Neural progenitor cell (in vitro differentiated cells): ENCODE data around the gene SLC7A10. TPM values are rescaled to one million over a fixed set of nuclear protein-coding genes. Genes with fewer than 3 reads are reported as not detected.

Source experiments
- DNase-seq: peaks from one replicate; pipeline ENCODE4 v3.0.0-alpha.2; 2016; ENCODE audit warnings: low spot score
- H2AFZ ChIP-seq: fragments of 200-600 bp; sonication (generic); replicated peaks from 2 replicates; pipeline ENCODE4 v1.6.1; 2016; ENCODE audit warnings: antibody characterized with exemption
- H3F3A ChIP-seq: fragments of 200-600 bp; sonication (generic); 2 replicates; pipeline ENCODE4 v1.6.1; 2016; ENCODE audit warnings: antibody characterized with exemption, low read depth
- H3K27ac ChIP-seq: fragments of 200-600 bp; sonication (generic); 2 replicates; pipeline ENCODE4 v1.5.1; 2016; ENCODE audit warnings: mild to moderate bottlenecking
- H3K27me3 ChIP-seq: fragments of 200-600 bp; sonication (generic); 2 replicates; pipeline ENCODE4 v1.6.1; 2016; ENCODE audit warnings: mild to moderate bottlenecking, moderate library complexity
- H3K36me3 ChIP-seq: fragments of 200-600 bp; sonication (generic); 2 replicates; pipeline ENCODE4 v1.5.1; 2016
- H3K4me1 ChIP-seq: fragments of 200-600 bp; sonication (generic); 2 replicates; pipeline ENCODE4 v1.6.1; 2016; ENCODE audit warnings: mixed run types
- H3K4me2 ChIP-seq: fragments of 200-600 bp; sonication (generic); 2 replicates; pipeline ENCODE4 v1.6.1; 2016
- H3K4me3 ChIP-seq: fragments of 200-600 bp; sonication (generic); 2 replicates; pipeline ENCODE4 v1.5.1; 2016
- H3K79me2 ChIP-seq: fragments of 200-600 bp; sonication (generic); 2 replicates; pipeline ENCODE4 v1.6.1; 2016; ENCODE audit warnings: low read depth
- H3K9ac ChIP-seq: fragments of 200-600 bp; sonication (generic); 2 replicates; pipeline ENCODE4 v1.6.1; 2016
- H3K9me3 ChIP-seq: fragments of 200-600 bp; sonication (generic); 2 replicates; pipeline ENCODE4 v1.5.1; 2016; ENCODE audit warnings: low read depth
- H4K20me1 ChIP-seq: fragments of 200-600 bp; sonication (generic); 2 replicates; pipeline ENCODE4 v1.6.1; 2016; ENCODE audit warnings: low read depth
- H3K27ac Mint-ChIP-seq: 3 replicates; pipeline ENCODE4 v1.8.0; 2021; ENCODE audit warnings: mixed read lengths
- H3K27me3 Mint-ChIP-seq: 2 replicates; pipeline ENCODE4 v1.8.0; 2022; ENCODE audit warnings: low read depth, mild to moderate bottlenecking, inconsistent platforms, moderate library complexity, mixed read lengths; ENCODE audit not compliant: insufficient read depth
- H3K36me3 Mint-ChIP-seq: 3 replicates; pipeline ENCODE4 v1.8.0; 2021; ENCODE audit warnings: mixed read lengths
- H3K4me1 Mint-ChIP-seq: 3 replicates; pipeline ENCODE4 v1.8.0; 2021; ENCODE audit warnings: mixed read lengths
- H3K4me3 Mint-ChIP-seq: 3 replicates; pipeline ENCODE4 v1.8.0; 2021; ENCODE audit warnings: mild to moderate bottlenecking, moderate library complexity, mixed read lengths
- H3K9me3 Mint-ChIP-seq: 3 replicates; pipeline ENCODE4 v1.8.0; 2020; ENCODE audit warnings: mixed read lengths
- CTCF ChIP-seq: fragments of 200-600 bp; sonication (generic); IDR thresholded peaks from 2 replicates; pipeline ENCODE4 v1.5.1; 2017; ENCODE audit warnings: antibody characterized with exemption, mild to moderate bottlenecking
- EZH2 ChIP-seq: fragments of 200-600 bp; sonication (generic); IDR thresholded peaks from 2 replicates; pipeline ENCODE4 v1.6.1; 2017; ENCODE audit warnings: antibody characterized with exemption, mild to moderate bottlenecking, moderate library complexity
- EZH2phosphoT487 ChIP-seq: fragments of 200-600 bp; sonication (generic); IDR thresholded peaks from 2 replicates; pipeline ENCODE4 v1.6.1; 2017; ENCODE audit warnings: antibody characterized with exemption
- total RNA-seq: library from RNA; depleted of rRNA; stranded (reverse); fragments of >200 nt; gene quantifications from 2 replicates; pipeline ENCODE4 v1.2.3, GENCODE V29; 2015; ENCODE audit warnings: low replicate concordance

The SLC7A10 gene
- total RNA-seq, 1 donor from 2014 or later = 0.79 TPM

GRCh38 chr19:33174186-33174585 lies 51.5 kb downstream of the SLC7A10 start:
- H2AFZ ChIP-seq = no peak overlapping the region
- no peak overlapping the region for H3K27ac Mint-ChIP-seq
- no peak for TF ChIP-seq EZH2phosphoT487
- peaks cover 14% of the 10 kb centered on the region for H3K4me1 ChIP-seq
- H3K27ac ChIP-seq = no peak overlapping the region
- no peak overlapping the region for H3K4me3 Mint-ChIP-seq
- H3K4me3 ChIP-seq = no peak overlapping the region
- H3K4me1 Mint-ChIP-seq = peaks cover 38% of the 10 kb centered on the region
- peaks cover 3% of the 10 kb centered on the region for H3K36me3 Mint-ChIP-seq
- H3K79me2 ChIP-seq = peaks cover 9% of the 10 kb centered on the region
- no peak overlapping the region for H3K9ac ChIP-seq
- H3K27me3 ChIP-seq = peaks cover 12% of the 10 kb centered on the region
- H4K20me1 ChIP-seq = no peaks in the 10 kb centered on the region
- H3K9me3 Mint-ChIP-seq = peaks cover 5% of the 10 kb centered on the region
- peaks cover 13% of the 10 kb centered on the region for H3K27me3 Mint-ChIP-seq
- DNase-seq = no peak
- peaks cover 20% of the 10 kb centered on the region for H3F3A ChIP-seq
- H3K9me3 ChIP-seq = no peaks in the 10 kb centered on the region
- H3K36me3 ChIP-seq = no peaks in the 10 kb centered on the region
- no peak overlapping the region for H3K4me2 ChIP-seq

- H3K4me1 ChIP-seq = peaks cover 10% of the 10 kb centered on the region
- Mint-ChIP-seq H3K4me3 (no peak overlapping the region), H3K9me3 (peaks cover 24% of the 10 kb centered on the region), H3K27me3 (peaks cover 9% of the 10 kb centered on the region), H3K27ac (no peak overlapping the region), H3K36me3 (peaks cover 5% of the 10 kb centered on the region), H3K4me1 (peaks cover 29% of the 10 kb centered on the region)
- no peaks in the 10 kb centered on the region for H4K20me1 ChIP-seq
- no peak for DNase-seq
- H3K4me3 ChIP-seq = no peak overlapping the region
- no peaks in the 10 kb centered on the region for H3K27me3 ChIP-seq
- H3F3A ChIP-seq = peaks cover 7% of the 10 kb centered on the region
- H3K9me3 ChIP-seq = no peaks in the 10 kb centered on the region
- no peak for TF ChIP-seq EZH2
- TF ChIP-seq EZH2phosphoT487 = no peak
- TF ChIP-seq CTCF = no peak
- no peaks in the 10 kb centered on the region for H3K36me3 ChIP-seq
- H3K9ac ChIP-seq = no peak overlapping the region
- no peak overlapping the region for H3K4me2 ChIP-seq
- H3K79me2 ChIP-seq = peaks cover 9% of the 10 kb centered on the region
- H2AFZ ChIP-seq = no peak overlapping the region
- H3K27ac ChIP-seq = no peak overlapping the region
These were observed 53.7 kb downstream of the SLC7A10 start for GRCh38 chr19:33171916-33172359.

GRCh38 chr19:33171222-33171795 lies 54.3 kb downstream of the SLC7A10 start:
- Histone ChIP-seq H3K9ac (no peak overlapping the region), H3K4me3 (no peak overlapping the region), H3K4me2 (no peak overlapping the region), H3K9me3 (no peaks in the 10 kb centered on the region), H3K27me3 (no peaks in the 10 kb centered on the region), H3K4me1 (peaks cover 10% of the 10 kb centered on the region), H4K20me1 (no peaks in the 10 kb centered on the region), H3K27ac (no peak overlapping the region), H3K36me3 (no peaks in the 10 kb centered on the region), H3F3A (peaks cover 4% of the 10 kb centered on the region), H2AFZ (no peak overlapping the region), H3K79me2 (peaks cover 9% of the 10 kb centered on the region)
- no peak for DNase-seq
- TF ChIP-seq CTCF (no peak), EZH2 (no peak), EZH2phosphoT487 (no peak)
- no peak overlapping the region for H3K27ac Mint-ChIP-seq
- H3K4me1 Mint-ChIP-seq = peaks cover 26% of the 10 kb centered on the region
- H3K9me3 Mint-ChIP-seq = peaks cover 21% of the 10 kb centered on the region
- H3K36me3 Mint-ChIP-seq = peaks cover 2% of the 10 kb centered on the region
- peaks cover 5% of the 10 kb centered on the region for H3K27me3 Mint-ChIP-seq
- no peak overlapping the region for H3K4me3 Mint-ChIP-seq

- Mint-ChIP-seq H3K27me3 (peaks cover 2% of the 10 kb centered on the region), H3K4me1 (peaks cover 11% of the 10 kb centered on the region), H3K9me3 (peaks cover 24% of the 10 kb centered on the region), H3K36me3 (peaks cover 2% of the 10 kb centered on the region), H3K27ac (no peak overlapping the region), H3K4me3 (no peak overlapping the region)
- Histone ChIP-seq H3K4me2 (no peak overlapping the region), H2AFZ (no peak overlapping the region), H3K79me2 (no peaks in the 10 kb centered on the region), H4K20me1 (no peaks in the 10 kb centered on the region), H3F3A (no peaks in the 10 kb centered on the region), H3K4me3 (no peak overlapping the region), H3K27me3 (no peaks in the 10 kb centered on the region), H3K9ac (no peak overlapping the region), H3K27ac (no peak overlapping the region), H3K9me3 (no peaks in the 10 kb centered on the region), H3K36me3 (no peaks in the 10 kb centered on the region), H3K4me1 (peaks cover 5% of the 10 kb centered on the region)
- DNase-seq = no peak
- TF ChIP-seq CTCF = no peak
- no peak for TF ChIP-seq EZH2phosphoT487
- TF ChIP-seq EZH2 = no peak
These were observed 57.1 kb downstream of the SLC7A10 start for GRCh38 chr19:33168528-33168927.
